DOHH2 (cell line): ENCODE data around the gene STARD3.

Source experiments
- H3F3A ChIP-seq: fragments of 200-600 bp; sonication (generic), shearing (Covaris generic); 2 replicates; pipeline ENCODE4 v1.6.0; 2016; ENCODE audit warnings: antibody characterized with exemption, mild to moderate bottlenecking; ENCODE audit not compliant: control insufficient read depth, insufficient read depth
- H3K27ac ChIP-seq: fragments of 200-600 bp; sonication (generic); 2 replicates; pipeline ENCODE4 v1.5.1; 2014; ENCODE audit warnings: low read depth, mild to moderate bottlenecking, low read length, moderate library complexity
- H3K27me3 ChIP-seq: fragments of 200-600 bp; sonication (generic); 2 replicates; pipeline ENCODE4 v1.6.1; 2014; ENCODE audit warnings: mild to moderate bottlenecking, low read length, mixed read lengths; ENCODE audit not compliant: control insufficient read depth
- H3K36me3 ChIP-seq: fragments of 200-600 bp; sonication (generic); 2 replicates; pipeline ENCODE4 v1.6.1; 2014; ENCODE audit warnings: mild to moderate bottlenecking, low read length, moderate library complexity, mixed read lengths; ENCODE audit not compliant: control insufficient read depth
- H3K4me1 ChIP-seq: fragments of 200-600 bp; sonication (generic); 2 replicates; pipeline ENCODE4 v1.6.1; 2014; ENCODE audit warnings: mild to moderate bottlenecking, low read length, mixed read lengths; ENCODE audit not compliant: control insufficient read depth
- H3K4me2 ChIP-seq: fragments of 200-600 bp; sonication (generic); 2 replicates; pipeline ENCODE4 v1.6.0; 2014; ENCODE audit warnings: mild to moderate bottlenecking, low read length, moderate library complexity
- H3K4me3 ChIP-seq: fragments of 200-600 bp; sonication (generic); 2 replicates; pipeline ENCODE4 v1.5.1; 2014; ENCODE audit warnings: mild to moderate bottlenecking, low read length, mixed read lengths
- H3K79me2 ChIP-seq: fragments of 200-600 bp; sonication (generic); 2 replicates; pipeline ENCODE4 v1.6.1; 2014; ENCODE audit warnings: mild to moderate bottlenecking, low read length, mixed read lengths; ENCODE audit not compliant: control insufficient read depth
- H3K9me2 ChIP-seq: fragments of 200-600 bp; sonication (generic); replicated peaks from 2 replicates; pipeline ENCODE4 v1.6.1; 2014; ENCODE audit warnings: mild to moderate bottlenecking, low read length, mixed read lengths; ENCODE audit not compliant: control insufficient read depth
- H3K9me3 ChIP-seq: fragments of 200-600 bp; sonication (generic); 2 replicates; pipeline ENCODE4 v1.6.1; 2014; ENCODE audit warnings: antibody characterized with exemption, low read length, mixed read lengths; ENCODE audit not compliant: control insufficient read depth, insufficient read depth
- H4K20me1 ChIP-seq: fragments of 200-600 bp; sonication (generic); 2 replicates; pipeline ENCODE4 v1.6.0; 2014; ENCODE audit warnings: low read depth, mild to moderate bottlenecking, antibody characterized with exemption, low read length, moderate library complexity; ENCODE audit not compliant: control insufficient read depth, insufficient read depth
- CTCF ChIP-seq: fragments of 200-600 bp; sonication (generic); IDR thresholded peaks from one replicate; pipeline ENCODE4 v1.5.1; 2014; ENCODE audit warnings: antibody characterized with exemption, mild to moderate bottlenecking, low read depth, low read length; ENCODE audit not compliant: poor library complexity, severe bottlenecking
- EZH2phosphoT487 ChIP-seq: fragments of 200-600 bp; sonication (generic); IDR thresholded peaks from 2 replicates; pipeline ENCODE4 v1.6.1; 2017; ENCODE audit warnings: borderline replicate concordance, mild to moderate bottlenecking, antibody characterized with exemption, low read length, moderate library complexity, mixed read lengths

Gene STARD3

GRCh38 chr17:39623356-39623950 lies 13.5 kb upstream of the STARD3 start:
- H3F3A ChIP-seq: peaks cover 9% of the 10 kb centered on the region; the same call in 1 of the 2 replicates
- H3K36me3 ChIP-seq: no peaks in the 10 kb centered on the region
- no peak overlapping the region for H3K4me3 ChIP-seq
- no peaks in the 10 kb centered on the region for H4K20me1 ChIP-seq
- H3K4me1 ChIP-seq: peaks cover 29% of the 10 kb centered on the region
- H3K27ac ChIP-seq: no peak overlapping the region
- TF ChIP-seq CTCF (peak; percentile 90), EZH2phosphoT487 (no peak)
- H3K9me3 ChIP-seq: no peaks in the 10 kb centered on the region
- peak overlapping the region; percentile 1 for H3K4me2 ChIP-seq
- H3K79me2 ChIP-seq: no peaks in the 10 kb centered on the region
- H3K9me2 ChIP-seq: no peaks in the 10 kb centered on the region
- H3K27me3 ChIP-seq: peaks cover 21% of the 10 kb centered on the region

- no peak overlapping the region for H3K27ac ChIP-seq
- no peaks in the 10 kb centered on the region for H4K20me1 ChIP-seq
- H3K79me2 ChIP-seq: no peaks in the 10 kb centered on the region
- H3K4me1 ChIP-seq: peaks cover 21% of the 10 kb centered on the region
- TF ChIP-seq EZH2phosphoT487 (no peak), CTCF (no peak)
- H3K4me3 ChIP-seq: no peak overlapping the region
- H3F3A ChIP-seq: peaks cover 6% of the 10 kb centered on the region; the same call in 1 of the 2 replicates
- H3K36me3 ChIP-seq: no peaks in the 10 kb centered on the region
- no peaks in the 10 kb centered on the region for H3K9me3 ChIP-seq
- peaks cover 21% of the 10 kb centered on the region for H3K27me3 ChIP-seq
- no peak overlapping the region for H3K4me2 ChIP-seq
- no peaks in the 10 kb centered on the region for H3K9me2 ChIP-seq
These were observed 12.6 kb upstream of the STARD3 start for GRCh38 chr17:39624313-39624712.

- peaks cover 19% of the 10 kb centered on the region for H3K27me3 ChIP-seq
These were observed 11.7 kb upstream of the STARD3 start for GRCh38 chr17:39625198-39625785.

More at GRCh38 chr17:39625198-39625785, 11.7 kb upstream of the STARD3 start:
- Histone ChIP-seq H4K20me1 (no peaks in the 10 kb centered on the region), H3K4me1 (peaks cover 21% of the 10 kb centered on the region), H3K4me3 (no peak overlapping the region), H3K27ac (no peak overlapping the region), H3K9me2 (no peaks in the 10 kb centered on the region), H3K9me3 (no peaks in the 10 kb centered on the region), H3K79me2 (no peaks in the 10 kb centered on the region), H3K4me2 (no peak overlapping the region), H3K36me3 (no peaks in the 10 kb centered on the region), H3F3A (no peaks in the 10 kb centered on the region)
- TF ChIP-seq EZH2phosphoT487 (no peak), CTCF (no peak)
